ENCODE results near the gene TMEM231. TPM values are rescaled to one million over a fixed set of nuclear protein-coding genes. Genes with fewer than 3 reads are reported as not detected.

TMEM231 gene
- total and polyA plus RNA-seq, 11 donors, result 1.7 to 9.1 (median 7.1) TPM

DNA sequence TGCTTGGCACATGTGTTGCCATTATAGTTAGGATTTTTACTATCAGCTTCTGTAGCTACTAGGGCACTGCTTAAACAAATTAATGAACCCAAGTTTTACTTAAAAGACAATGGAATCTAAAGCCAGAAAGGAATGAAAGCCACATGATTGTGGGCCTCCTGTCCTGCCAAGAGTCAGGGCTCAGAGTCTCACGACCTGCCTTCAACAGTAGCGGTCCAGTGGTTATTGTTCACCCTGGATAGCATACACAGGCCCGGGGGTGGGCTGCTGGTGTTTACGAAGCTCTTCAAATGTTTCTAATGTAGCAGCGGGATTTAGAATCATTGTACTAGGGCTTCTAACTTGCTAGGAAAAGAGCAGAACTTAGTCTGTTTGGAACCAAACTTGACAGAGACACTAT is 17.9 kb upstream of the TMEM231 start:
- WGBS, 4 donors, result 80 to 83% (median 81%) methylated on average over 5 of the region's 5 CpGs
- Histone ChIP-seq H3K9me3 (no peaks in the 10 kb centered on the region), H3K36me3 (peaks cover 0 to 100% (median 98%) of the 10 kb centered on the region in 9 donors), H3K4me3 (no peak overlapping the region), H3K27me3 (no peaks in the 10 kb centered on the region), H3K27ac (peak overlapping the region in 1 of 12 donors; percentile 11), H3K4me1 (peaks cover 7 to 75% (median 49%) of the 10 kb centered on the region in 12 donors)
- no peak for TF ChIP-seq POLR2A (IDR thresholded peaks at IDR 0.05)
- TF ChIP-seq, protein P1, sequence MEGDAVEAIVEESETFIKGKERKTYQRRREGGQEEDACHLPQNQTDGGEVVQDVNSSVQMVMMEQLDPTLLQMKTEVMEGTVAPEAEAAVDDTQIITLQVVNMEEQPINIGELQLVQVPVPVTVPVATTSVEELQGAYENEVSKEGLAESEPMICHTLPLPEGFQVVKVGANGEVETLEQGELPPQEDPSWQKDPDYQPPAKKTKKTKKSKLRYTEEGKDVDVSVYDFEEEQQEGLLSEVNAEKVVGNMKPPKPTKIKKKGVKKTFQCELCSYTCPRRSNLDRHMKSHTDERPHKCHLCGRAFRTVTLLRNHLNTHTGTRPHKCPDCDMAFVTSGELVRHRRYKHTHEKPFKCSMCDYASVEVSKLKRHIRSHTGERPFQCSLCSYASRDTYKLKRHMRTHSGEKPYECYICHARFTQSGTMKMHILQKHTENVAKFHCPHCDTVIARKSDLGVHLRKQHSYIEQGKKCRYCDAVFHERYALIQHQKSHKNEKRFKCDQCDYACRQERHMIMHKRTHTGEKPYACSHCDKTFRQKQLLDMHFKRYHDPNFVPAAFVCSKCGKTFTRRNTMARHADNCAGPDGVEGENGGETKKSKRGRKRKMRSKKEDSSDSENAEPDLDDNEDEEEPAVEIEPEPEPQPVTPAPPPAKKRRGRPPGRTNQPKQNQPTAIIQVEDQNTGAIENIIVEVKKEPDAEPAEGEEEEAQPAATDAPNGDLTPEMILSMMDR (IDR thresholded peaks at IDR 0.05), result no peak
- ATAC-seq, result no peak
- intact Hi-C loops (cut with DNase I), result loop anchor here in 1 of 10 donors (5.0 kb wide), 1 partner anchor 48 kb away; the partner anchor contains the start of gene ADAT1
- DNase-seq, result no peak

DNA sequence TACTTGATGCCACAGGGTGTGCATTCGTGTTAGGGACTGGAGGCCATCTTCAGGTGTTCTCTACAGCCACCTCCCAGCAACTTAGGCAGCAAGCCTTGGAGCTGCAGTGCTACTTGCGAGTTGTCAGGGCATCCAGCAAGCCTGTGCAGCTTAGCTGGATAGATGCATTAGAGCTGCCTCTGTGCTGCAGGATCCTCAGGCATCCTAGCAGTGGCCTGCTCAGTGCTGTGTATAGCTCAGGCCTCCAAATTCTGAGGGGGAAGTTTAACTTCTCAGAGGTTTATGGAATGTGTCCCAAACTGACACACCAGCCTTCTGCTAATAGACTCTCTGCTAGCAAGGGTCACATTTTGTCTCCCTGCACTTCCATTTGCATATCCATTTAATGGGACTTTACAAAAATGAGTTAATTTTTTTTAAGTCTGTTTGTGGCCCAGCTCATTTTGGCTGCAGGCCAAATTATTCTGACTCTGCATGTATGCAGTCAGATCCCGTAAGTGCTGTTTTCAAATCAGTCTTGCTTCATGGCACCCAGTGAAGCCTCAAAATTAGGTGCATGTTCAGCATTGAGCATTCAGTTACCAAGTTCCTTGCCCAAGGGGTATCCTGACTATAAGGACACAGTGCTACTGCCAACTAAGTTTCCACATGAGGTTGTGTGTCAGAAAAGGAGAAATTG is 17.0 kb upstream of the TMEM231 start:
- H3K4me3 ChIP-seq, result no peak overlapping the region
- peaks cover 7 to 77% (median 58%) of the 10 kb centered on the region in 12 donors for H3K4me1 ChIP-seq
- no peaks in the 10 kb centered on the region for H3K9me3 ChIP-seq
- H3K27ac ChIP-seq, result peak overlapping the region in 1 of 12 donors; percentile 3
- WGBS, 4 donors, result 65 to 71% (median 68%) methylated on average over 3 of the region's 3 CpGs
- H3K27me3 ChIP-seq, result no peaks in the 10 kb centered on the region
- peaks cover 0 to 100% (median 98%) of the 10 kb centered on the region in 9 donors for H3K36me3 ChIP-seq
- no peak for DNase-seq
- no peak for TF ChIP-seq POLR2A (IDR thresholded peaks at IDR 0.05)
- TF ChIP-seq, protein P1 (IDR thresholded peaks at IDR 0.05), result no peak
- intact Hi-C loops (cut with DNase I), result loop anchor here in 1 of 10 donors (5.0 kb wide), 1 partner anchor 49 kb away; the partner anchor contains the start of gene ADAT1
- ATAC-seq, result no peak

DNA sequence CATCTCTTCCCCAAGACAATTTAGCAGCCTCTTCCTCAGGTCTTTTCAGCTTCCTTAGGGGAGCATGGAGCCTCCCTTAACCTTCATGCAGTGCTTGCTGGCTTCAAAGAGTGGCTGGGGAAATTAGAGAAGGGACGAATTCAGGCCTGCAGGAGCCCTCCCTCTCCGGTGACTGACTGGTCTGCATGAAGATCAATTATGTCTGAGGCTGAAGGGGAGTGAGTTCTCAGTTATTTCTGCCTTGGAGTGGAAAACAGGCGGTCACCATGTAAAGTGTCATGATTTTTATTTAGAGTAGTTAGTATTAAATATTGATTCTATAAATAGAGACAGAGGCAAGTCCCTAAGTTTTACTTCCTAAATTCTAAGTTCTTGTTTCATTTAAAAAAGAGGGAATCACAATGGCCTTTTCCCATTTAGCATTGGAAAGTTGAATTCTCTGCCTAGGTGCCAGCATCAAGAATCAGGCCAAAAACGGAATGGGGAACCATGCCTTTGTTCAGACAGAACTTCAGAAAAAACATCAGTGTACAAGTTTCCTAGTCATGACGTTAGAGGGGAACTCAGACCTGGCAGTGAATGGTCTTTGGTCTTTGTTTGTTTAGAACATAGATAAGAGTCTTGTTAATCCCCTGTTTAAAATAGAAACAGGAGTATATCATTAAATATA is 14.5 kb upstream of the TMEM231 start:
- H3K36me3 ChIP-seq, result peaks cover 0 to 83% (median 79%) of the 10 kb centered on the region in 9 donors
- peak overlapping the region in 10 of 12 donors; percentile 7 to 95 (median 61) for H3K27ac ChIP-seq
- H3K9me3 ChIP-seq, result no peaks in the 10 kb centered on the region
- intact Hi-C loops (cut with DNase I), result loop anchor here in 1 of 10 donors (5.0 kb wide), 1 partner anchor 52 kb away; the partner anchor contains the start of gene ADAT1
- peaks cover 7 to 79% (median 69%) of the 10 kb centered on the region in 12 donors for H3K4me1 ChIP-seq
- no peak for TF ChIP-seq POLR2A (IDR thresholded peaks at IDR 0.05)
- TF ChIP-seq, protein P1 (IDR thresholded peaks at IDR 0.05), result no peak
- ATAC-seq, result no peak
- H3K27me3 ChIP-seq, result no peaks in the 10 kb centered on the region
- 39 to 52% (median 43%) methylated on average over 5 of the region's 5 CpGs for WGBS, 4 donors
- DNase-seq, result no peak
- H3K4me3 ChIP-seq, result peak overlapping the region in 1 of 12 donors; percentile 11

DNA sequence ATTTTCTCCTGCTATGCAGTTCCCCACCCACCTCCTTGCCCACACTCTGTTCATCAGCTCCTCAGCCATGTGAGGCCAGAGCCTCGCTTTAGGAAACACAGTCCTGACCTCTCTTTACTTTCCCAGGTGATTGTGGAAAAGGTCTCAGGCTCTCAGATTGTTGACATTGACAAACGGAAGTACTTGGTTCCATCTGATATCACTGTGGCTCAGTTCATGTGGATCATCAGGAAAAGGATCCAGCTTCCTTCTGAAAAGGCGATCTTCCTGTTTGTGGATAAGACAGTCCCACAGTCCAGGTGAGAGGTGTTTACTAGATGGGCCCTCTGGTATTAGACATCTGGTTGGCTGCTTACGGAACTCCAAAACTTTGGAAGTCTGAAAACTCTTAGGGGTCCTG is 11.9 kb upstream of the TMEM231 start:
- Histone ChIP-seq H3K27ac (peak overlapping the region in 6 of 12 donors; percentile 17 to 95 (median 86)), H3K4me1 (peaks cover 3 to 72% (median 63%) of the 10 kb centered on the region in 12 donors), H3K27me3 (no peaks in the 10 kb centered on the region), H3K9me3 (no peaks in the 10 kb centered on the region), H3K4me3 (peak overlapping the region in 8 of 12 donors; percentile 83 to 100 (median 90)), H3K36me3 (peaks cover 0 to 57% (median 53%) of the 10 kb centered on the region in 9 donors)
- 73 to 82% (median 77%) methylated on average over 4 of the region's 4 CpGs for WGBS, 4 donors
- intact Hi-C loops (cut with DNase I), result loop anchor here in 5 of 10 donors (5.0 to 10.0 kb wide), 2 partner anchors 54 to 57 kb away; partner anchors contain the start of gene ADAT1 (in 5 of the 5)
- no peak for ATAC-seq
- no peak for DNase-seq
- TF ChIP-seq, protein P1 (IDR thresholded peaks at IDR 0.05), result no peak
- TF ChIP-seq POLR2A (IDR thresholded peaks at IDR 0.05), result no peak

Data from heart left ventricle (tissue), 16 donors.